Keratinocyte (primary cell): ENCODE measurements around the gene EIF2S2. TPM values are rescaled to one million over a fixed set of nuclear protein-coding genes. Genes with fewer than 3 reads are reported as not detected.

Experiments used
- DNase-seq: peaks from one replicate; pipeline ENCODE4 v3.0.0-alpha.2; 2011; ENCODE audit warnings: low read depth, missing footprints, low spot score
- FAIRE-seq: peaks from 2 replicates; lab custom pipeline; 2011; peaks lifted over from hg19 to GRCh38; lab: Jason Lieb, UNC
- H2AFZ ChIP-seq: 2 replicates; pipeline ENCODE4 v1.6.0; 2012; ENCODE audit warnings: low read length, control low read depth, inconsistent platforms; ENCODE audit not compliant: control insufficient read depth
- H3K27ac ChIP-seq: 2 replicates; pipeline ENCODE4 v1.5.1; 2011; ENCODE audit warnings: low read length; ENCODE audit not compliant: control insufficient read depth, insufficient read depth
- H3K27me3 ChIP-seq: 3 replicates; pipeline ENCODE4 v1.6.0; 2011; ENCODE audit warnings: low read length; ENCODE audit not compliant: control insufficient read depth, insufficient read depth; ENCODE audit errors: extremely low read depth
- H3K36me3 ChIP-seq, 2 experiments: 2 replicates in 1 of 2; 3 replicates in 1 of 2; pipeline ENCODE4 v1.5.1; 2011; ENCODE audit warnings: low read length in 2 of 2, mild to moderate bottlenecking in 1 of 2; ENCODE audit not compliant: control insufficient read depth in 2 of 2, insufficient read depth in 2 of 2; ENCODE audit errors: extremely low read depth in 1 of 2
- H3K4me1 ChIP-seq: 3 replicates; pipeline ENCODE4 v1.5.1; 2011; ENCODE audit warnings: low read length; ENCODE audit not compliant: control insufficient read depth, insufficient read depth; ENCODE audit errors: extremely low read depth
- H3K4me2 ChIP-seq: 3 replicates; pipeline ENCODE4 v1.6.0; 2011; ENCODE audit warnings: low read depth, low read length; ENCODE audit not compliant: control insufficient read depth, insufficient read depth; ENCODE audit errors: extremely low read depth
- H3K4me3 ChIP-seq, 3 experiments: fragments of 200-600 bp in 1 of 3; sonication (generic) in 1 of 3; 2 replicates in 2 of 3; 3 replicates in 1 of 3; pipeline ENCODE4 v1.5.1; 2011 to 2016; ENCODE audit warnings: low read length in 3 of 3, mild to moderate bottlenecking in 3 of 3, control low read depth in 2 of 3, inconsistent platforms in 1 of 3, low read depth in 1 of 3, mixed read lengths in 1 of 3, mixed run types in 1 of 3, moderate library complexity in 1 of 3; ENCODE audit not compliant: control insufficient read depth in 2 of 3, insufficient read depth in 2 of 3; ENCODE audit errors: extremely low read depth in 1 of 3
- H3K79me2 ChIP-seq: 2 replicates; pipeline ENCODE4 v1.6.0; 2012; ENCODE audit warnings: low read length; ENCODE audit not compliant: control insufficient read depth, insufficient read depth
- H3K9ac ChIP-seq: 3 replicates; pipeline ENCODE4 v1.6.0; 2011; ENCODE audit warnings: low read length; ENCODE audit not compliant: control insufficient read depth, insufficient read depth; ENCODE audit errors: extremely low read depth
- H3K9me1 ChIP-seq: 3 replicates; pipeline ENCODE4 v1.6.0; 2011; ENCODE audit warnings: low read length; ENCODE audit not compliant: control insufficient read depth, insufficient read depth; ENCODE audit errors: extremely low read depth
- H3K9me3 ChIP-seq: 2 replicates; pipeline ENCODE4 v1.5.1; 2012; ENCODE audit warnings: low read depth, low read length; ENCODE audit not compliant: control insufficient read depth
- H4K20me1 ChIP-seq: 3 replicates; pipeline ENCODE4 v1.6.0; 2011; ENCODE audit warnings: low read length; ENCODE audit not compliant: control insufficient read depth, insufficient read depth; ENCODE audit errors: extremely low read depth
- EZH2 ChIP-seq: IDR thresholded peaks from one replicate; pipeline ENCODE4 v1.6.1; 2012; ENCODE audit warnings: inconsistent platforms, mild to moderate bottlenecking, low read length, moderate library complexity
- dilution Hi-C: fragments of 300-500 bp; cut with MboI; formaldehyde crosslinking; loops from one replicate; pipeline ENCODE4 v1.7.0; 2020; ENCODE audit warnings: low sequenced_read_pairs; ENCODE audit not compliant: extremely low pct_ligation_motif_present
- polyA plus RNA-seq, 5 experiments: library from polyadenylated mRNA; depleted of rRNA in 3 of 5; stranded (reverse) in 3 of 5; stranded (forward) in 1 of 5; unstranded in 1 of 5; fragments of >200 nt; gene quantifications; 1 replicate in 1 of 5; 2 replicates in 3 of 5; 3 replicates in 1 of 5; pipeline versions ENCODE4 v1.2.1 to v1.2.3, GENCODE V29; 2011 to 2012; ENCODE audit warnings: missing spikeins in 2 of 5, low read depth in 1 of 5, low replicate concordance in 1 of 5
- TF ChIP-seq, protein P1 (sequence below), 3 experiments: IDR thresholded peaks in 1 of 3; conservative IDR thresholded peaks in 1 of 3; optimal IDR thresholded peaks in 1 of 3; 2 replicates in 2 of 3; 3 replicates in 1 of 3; pipeline versions ENCODE3 to v1.5.1; 2011; ENCODE audit warnings: low read length in 3 of 3, mild to moderate bottlenecking in 3 of 3, moderate library complexity in 2 of 3, control low read depth in 1 of 3, inconsistent platforms in 1 of 3; ENCODE audit not compliant: insufficient read depth in 2 of 3; ENCODE audit errors: extremely low read depth in 1 of 3

The EIF2S2 gene
- polyA plus RNA-seq, 1 donor (not counting 4 experiments of a cell fraction or from before 2014, with no cell fraction given): 131 TPM

DNA sequence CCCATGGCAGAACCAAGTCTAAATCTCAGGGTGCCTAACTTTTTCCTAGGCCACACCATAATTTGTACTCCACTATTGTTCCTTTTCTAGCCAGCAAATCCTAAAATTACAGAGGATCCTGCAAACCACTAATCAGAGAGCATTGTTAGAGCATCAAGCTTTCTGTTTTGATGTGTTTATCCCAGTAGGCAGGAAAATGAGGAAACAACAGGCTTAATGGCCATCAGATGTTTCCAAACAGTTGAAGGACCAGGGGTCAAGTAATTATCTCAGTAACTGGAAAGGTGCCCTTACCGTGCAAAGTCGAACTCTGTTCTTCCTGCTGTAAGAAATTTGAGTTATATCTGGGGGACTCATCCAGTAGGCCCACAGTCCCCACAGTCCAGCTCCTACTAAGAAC lies 59.6 kb downstream of the EIF2S2 start:
- no peak overlapping the region for H3K4me2 ChIP-seq
- DNase-seq (no peak), FAIRE-seq (no peak)
- H4K20me1 ChIP-seq: peaks cover 4% of the 10 kb centered on the region
- TF ChIP-seq, protein P1, sequence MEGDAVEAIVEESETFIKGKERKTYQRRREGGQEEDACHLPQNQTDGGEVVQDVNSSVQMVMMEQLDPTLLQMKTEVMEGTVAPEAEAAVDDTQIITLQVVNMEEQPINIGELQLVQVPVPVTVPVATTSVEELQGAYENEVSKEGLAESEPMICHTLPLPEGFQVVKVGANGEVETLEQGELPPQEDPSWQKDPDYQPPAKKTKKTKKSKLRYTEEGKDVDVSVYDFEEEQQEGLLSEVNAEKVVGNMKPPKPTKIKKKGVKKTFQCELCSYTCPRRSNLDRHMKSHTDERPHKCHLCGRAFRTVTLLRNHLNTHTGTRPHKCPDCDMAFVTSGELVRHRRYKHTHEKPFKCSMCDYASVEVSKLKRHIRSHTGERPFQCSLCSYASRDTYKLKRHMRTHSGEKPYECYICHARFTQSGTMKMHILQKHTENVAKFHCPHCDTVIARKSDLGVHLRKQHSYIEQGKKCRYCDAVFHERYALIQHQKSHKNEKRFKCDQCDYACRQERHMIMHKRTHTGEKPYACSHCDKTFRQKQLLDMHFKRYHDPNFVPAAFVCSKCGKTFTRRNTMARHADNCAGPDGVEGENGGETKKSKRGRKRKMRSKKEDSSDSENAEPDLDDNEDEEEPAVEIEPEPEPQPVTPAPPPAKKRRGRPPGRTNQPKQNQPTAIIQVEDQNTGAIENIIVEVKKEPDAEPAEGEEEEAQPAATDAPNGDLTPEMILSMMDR (optimal IDR thresholded peaks at IDR 0.05 in 1 of 3, IDR thresholded peaks at IDR 0.05 in 1 of 3, conservative IDR thresholded peaks at IDR 0.05 in 1 of 3; ENCODE audit: extremely low read depth in 1 of 3, insufficient read depth in 2 of 3, low read length in 3 of 3): no peak
- TF ChIP-seq EZH2: no peak
- no peak overlapping the region for H3K4me3 ChIP-seq
- no peak overlapping the region for H2AFZ ChIP-seq
- H3K27ac ChIP-seq: no peak overlapping the region
- no peaks in the 10 kb centered on the region for H3K9me1 ChIP-seq
- peaks cover 89% of the 10 kb centered on the region for H3K79me2 ChIP-seq
- H3K9me3 ChIP-seq: no peaks in the 10 kb centered on the region
- no peak overlapping the region for H3K9ac ChIP-seq
- dilution Hi-C loops: loop anchor here (25.0 kb wide), 1 partner anchor 115 kb away; no protein-coding TSS in a partner anchor
- no peaks in the 10 kb centered on the region for H3K4me1 ChIP-seq
- H3K27me3 ChIP-seq: no peaks in the 10 kb centered on the region
- H3K36me3 ChIP-seq: peaks cover 0 to 1% of the 10 kb centered on the region in 2 experiments

DNA sequence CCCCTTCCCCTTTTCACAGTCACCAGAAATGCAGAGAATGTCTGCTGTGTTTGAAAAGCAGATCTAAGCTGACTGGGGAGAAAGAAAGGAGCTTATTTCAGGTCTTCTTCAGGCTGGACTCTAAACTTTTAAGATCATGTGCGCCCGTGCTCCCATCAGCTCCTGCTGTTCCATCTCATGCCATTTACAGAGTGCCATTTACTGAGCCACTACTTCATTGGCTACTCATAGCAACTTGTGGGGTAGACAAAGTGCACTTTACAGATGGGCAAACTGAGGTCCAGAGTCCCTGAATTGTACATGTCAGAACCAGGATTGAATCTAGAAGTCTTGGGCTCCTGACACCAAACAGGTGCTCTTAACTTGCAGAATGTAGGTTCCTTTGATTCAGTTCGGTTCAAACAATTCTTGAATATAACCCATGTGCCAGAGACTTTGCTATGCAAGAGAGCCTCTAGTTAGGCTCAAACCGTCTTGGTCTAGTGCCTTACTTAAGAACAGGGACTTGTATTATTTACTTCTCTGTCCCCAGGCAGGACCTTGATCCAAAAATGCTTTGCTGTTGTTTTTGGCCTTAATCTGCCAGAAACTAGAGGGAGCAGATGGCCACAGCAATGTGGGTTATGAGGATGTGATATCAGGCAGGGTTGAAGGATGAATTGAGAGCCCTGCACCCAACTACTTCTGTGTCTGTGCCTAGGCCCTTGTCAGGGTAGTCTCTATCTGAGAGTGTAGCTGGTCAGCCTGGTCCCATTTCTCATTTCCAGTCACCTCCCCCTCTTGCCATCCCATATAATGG lies 61.9 kb downstream of the EIF2S2 start:
- peaks cover 3% of the 10 kb centered on the region for H4K20me1 ChIP-seq

More for the DNA sequence above, 61.9 kb downstream of the EIF2S2 start:
- H3K4me1 ChIP-seq: no peaks in the 10 kb centered on the region
- H3K9me3 ChIP-seq: no peaks in the 10 kb centered on the region
- H3K79me2 ChIP-seq: peaks cover 91% of the 10 kb centered on the region
- TF ChIP-seq, protein P1 (optimal IDR thresholded peaks at IDR 0.05 in 1 of 3, IDR thresholded peaks at IDR 0.05 in 1 of 3, conservative IDR thresholded peaks at IDR 0.05 in 1 of 3; ENCODE audit: extremely low read depth in 1 of 3, insufficient read depth in 2 of 3, low read length in 3 of 3): no peak
- TF ChIP-seq EZH2: no peak
- DNase-seq (no peak), FAIRE-seq (no peak)
- no peaks in the 10 kb centered on the region for H3K27me3 ChIP-seq
- H3K4me3 ChIP-seq: no peak overlapping the region
- H2AFZ ChIP-seq: no peak overlapping the region
- H3K9me1 ChIP-seq: peaks cover 4% of the 10 kb centered on the region
- dilution Hi-C loops: loop anchor here (25.0 kb wide), 1 partner anchor 113 kb away; no protein-coding TSS in a partner anchor
- H3K9ac ChIP-seq: no peak overlapping the region
- H3K27ac ChIP-seq: no peak overlapping the region
- H3K4me2 ChIP-seq: no peak overlapping the region
- H3K36me3 ChIP-seq: peaks cover 1 to 4% of the 10 kb centered on the region in 2 experiments
